ENCODE data around the gene GON4L.
"Not testable (repeated sequence)": the region's sequence is repeated elsewhere in the genome, so short reads cannot be mapped to it uniquely, and the experiment has no call there.

GON4L gene

GRCh38 chr1:155812878-155813277 is 44.1 kb downstream of the GON4L start:
- no peak for DNase-seq

- peak; percentile 32 for DNase-seq
These were observed 47.9 kb downstream of the GON4L start for GRCh38 chr1:155809088-155809487.

- DNase-seq: no peak
These were observed 55.9 kb downstream of the GON4L start for GRCh38 chr1:155801149-155801548.

- not testable (repeated sequence) for DNase-seq
These were observed 61.4 kb downstream of the GON4L start for GRCh38 chr1:155795618-155796017.

- no peak for DNase-seq
These were observed 62.3 kb downstream of the GON4L start for GRCh38 chr1:155794605-155795245.

- DNase-seq: no peak
These were observed 63.8 kb downstream of the GON4L start for GRCh38 chr1:155793213-155793612.

GRCh38 chr1:155777582-155777981 is 79.4 kb downstream of the GON4L start:
- DNase-seq: no peak

GRCh38 chr1:155776414-155776813 is 80.6 kb downstream of the GON4L start:
- peak; percentile 23 for DNase-seq

- DNase-seq: no peak
These were observed 83.8 kb downstream of the GON4L start for GRCh38 chr1:155773221-155773620.

GRCh38 chr1:155769257-155769656 is 87.8 kb downstream of the GON4L start:
- DNase-seq: no peak

GRCh38 chr1:155767399-155767989 is 89.5 kb downstream of the GON4L start:
- not testable (repeated sequence) for DNase-seq

- peak; percentile 46 for DNase-seq
These were observed 93.0 kb downstream of the GON4L start for GRCh38 chr1:155763989-155764388.

GRCh38 chr1:155763090-155763815 is 93.8 kb downstream of the GON4L start:
- DNase-seq: peak; percentile 36

GRCh38 chr1:155761736-155762405 is 95.1 kb downstream of the GON4L start:
- peak; percentile 87 for DNase-seq

GRCh38 chr1:155760751-155761475 is 96.1 kb downstream of the GON4L start:
- no peak for DNase-seq

- no peak for DNase-seq
These were observed 96.9 kb downstream of the GON4L start for GRCh38 chr1:155759966-155760630.

- DNase-seq: not testable (repeated sequence)
These were observed 98.0 kb downstream of the GON4L start for GRCh38 chr1:155759017-155759416.

- DNase-seq: not testable (repeated sequence)
These were observed 108.9 kb downstream of the GON4L start for GRCh38 chr1:155748141-155748540.

GRCh38 chr1:155747586-155747985 is 109.4 kb downstream of the GON4L start:
- not testable (repeated sequence) for DNase-seq

- peak; percentile 99 for DNase-seq
These were observed 111.5 kb downstream of the GON4L start for GRCh38 chr1:155745284-155746228.

- no peak for DNase-seq
These were observed 112.2 kb downstream of the GON4L start for GRCh38 chr1:155744711-155745283.

Measured in hematopoietic multipotent progenitor cell treated with erythropoietin and hydrocortisone succinate and interleukin-3 and kit ligand, for 6 days (in vitro differentiated cells).